ENCODE data around the gene CDK14.

Gene CDK14

DNA sequence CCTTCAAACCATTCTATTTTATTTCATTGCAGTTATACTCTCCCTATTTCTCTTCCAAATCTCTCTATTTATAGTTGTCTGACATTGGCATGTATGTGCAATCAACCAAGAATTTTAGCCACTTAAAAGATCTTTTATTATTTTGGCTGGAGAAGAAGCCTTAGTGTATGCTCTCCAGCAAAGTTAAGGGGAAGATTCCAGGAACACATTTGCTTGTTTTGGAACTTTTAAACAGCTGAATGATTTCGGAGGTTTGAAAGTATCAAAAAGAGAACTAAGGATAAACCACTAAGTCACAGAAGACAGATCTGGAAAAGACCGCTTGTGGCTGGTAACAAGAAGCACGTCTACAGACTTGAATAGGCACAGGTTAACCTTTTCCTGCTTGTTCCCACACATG, 485.9 kb downstream of the CDK14 start:
- no peaks in the 10 kb centered on the region for H3K27me3 Mint-ChIP-seq (ENCODE audit: low read depth)
- TF ChIP-seq, protein P1, sequence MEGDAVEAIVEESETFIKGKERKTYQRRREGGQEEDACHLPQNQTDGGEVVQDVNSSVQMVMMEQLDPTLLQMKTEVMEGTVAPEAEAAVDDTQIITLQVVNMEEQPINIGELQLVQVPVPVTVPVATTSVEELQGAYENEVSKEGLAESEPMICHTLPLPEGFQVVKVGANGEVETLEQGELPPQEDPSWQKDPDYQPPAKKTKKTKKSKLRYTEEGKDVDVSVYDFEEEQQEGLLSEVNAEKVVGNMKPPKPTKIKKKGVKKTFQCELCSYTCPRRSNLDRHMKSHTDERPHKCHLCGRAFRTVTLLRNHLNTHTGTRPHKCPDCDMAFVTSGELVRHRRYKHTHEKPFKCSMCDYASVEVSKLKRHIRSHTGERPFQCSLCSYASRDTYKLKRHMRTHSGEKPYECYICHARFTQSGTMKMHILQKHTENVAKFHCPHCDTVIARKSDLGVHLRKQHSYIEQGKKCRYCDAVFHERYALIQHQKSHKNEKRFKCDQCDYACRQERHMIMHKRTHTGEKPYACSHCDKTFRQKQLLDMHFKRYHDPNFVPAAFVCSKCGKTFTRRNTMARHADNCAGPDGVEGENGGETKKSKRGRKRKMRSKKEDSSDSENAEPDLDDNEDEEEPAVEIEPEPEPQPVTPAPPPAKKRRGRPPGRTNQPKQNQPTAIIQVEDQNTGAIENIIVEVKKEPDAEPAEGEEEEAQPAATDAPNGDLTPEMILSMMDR (IDR thresholded peaks at IDR 0.05; ENCODE audit: unreplicated experiment in 3 of 3), result no peak

DNA sequence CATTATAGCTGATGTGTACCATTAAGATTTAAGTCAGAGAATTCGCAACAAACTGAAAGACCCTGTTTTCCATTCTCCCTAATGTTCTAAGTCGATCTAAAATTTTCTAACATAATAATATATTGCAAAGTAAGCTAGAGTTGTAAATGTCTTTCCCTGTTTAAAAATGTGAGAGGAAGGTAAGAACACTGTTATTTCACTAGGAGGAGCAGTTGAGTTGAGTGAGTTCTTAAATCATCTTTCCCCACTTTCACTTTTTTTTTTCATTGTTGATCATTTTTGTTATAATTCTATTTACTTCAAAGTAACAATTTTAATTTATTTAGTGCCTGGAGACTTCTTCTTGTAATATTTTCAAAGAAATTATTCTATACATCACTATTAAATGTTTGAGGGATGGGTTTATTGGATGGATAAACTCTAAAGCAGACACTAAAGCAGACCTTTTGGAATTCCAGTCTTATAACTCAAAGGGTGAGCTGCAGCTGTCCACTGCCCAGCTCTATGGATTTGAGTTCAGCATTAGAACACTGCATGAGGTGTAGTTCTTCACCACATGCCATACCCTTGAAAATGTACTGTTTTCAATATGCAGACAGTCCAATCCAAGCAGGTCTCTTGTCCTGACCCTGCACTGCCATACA, 486.9 kb downstream of the CDK14 start:
- no peak overlapping the region for H3K4me3 Mint-ChIP-seq
- no peaks in the 10 kb centered on the region for H3K36me3 Mint-ChIP-seq (ENCODE audit: low read depth)
- H3K27me3 Mint-ChIP-seq (ENCODE audit: low read depth), result no peaks in the 10 kb centered on the region
- peak overlapping the region; percentile 28 to 60 (median 48) for H3K27ac Mint-ChIP-seq
- TF ChIP-seq, protein P1 (IDR thresholded peaks at IDR 0.05; ENCODE audit: unreplicated experiment in 3 of 3), result peak; percentile 55 to 75 (median 56)
- no peaks in the 10 kb centered on the region for H3K9me3 Mint-ChIP-seq
- H3K4me1 Mint-ChIP-seq, result peaks cover 41% of the 10 kb centered on the region

More for the DNA sequence above, 485.9 kb downstream of the CDK14 start:
- peaks cover 41% of the 10 kb centered on the region for H3K4me1 Mint-ChIP-seq
- peak overlapping the region in 1 of 3 experiments; percentile 2 for H3K4me3 Mint-ChIP-seq
- no peaks in the 10 kb centered on the region for H3K9me3 Mint-ChIP-seq
- H3K36me3 Mint-ChIP-seq (ENCODE audit: low read depth), result no peaks in the 10 kb centered on the region
- peak overlapping the region; percentile 24 to 61 (median 60) for H3K27ac Mint-ChIP-seq

DNA sequence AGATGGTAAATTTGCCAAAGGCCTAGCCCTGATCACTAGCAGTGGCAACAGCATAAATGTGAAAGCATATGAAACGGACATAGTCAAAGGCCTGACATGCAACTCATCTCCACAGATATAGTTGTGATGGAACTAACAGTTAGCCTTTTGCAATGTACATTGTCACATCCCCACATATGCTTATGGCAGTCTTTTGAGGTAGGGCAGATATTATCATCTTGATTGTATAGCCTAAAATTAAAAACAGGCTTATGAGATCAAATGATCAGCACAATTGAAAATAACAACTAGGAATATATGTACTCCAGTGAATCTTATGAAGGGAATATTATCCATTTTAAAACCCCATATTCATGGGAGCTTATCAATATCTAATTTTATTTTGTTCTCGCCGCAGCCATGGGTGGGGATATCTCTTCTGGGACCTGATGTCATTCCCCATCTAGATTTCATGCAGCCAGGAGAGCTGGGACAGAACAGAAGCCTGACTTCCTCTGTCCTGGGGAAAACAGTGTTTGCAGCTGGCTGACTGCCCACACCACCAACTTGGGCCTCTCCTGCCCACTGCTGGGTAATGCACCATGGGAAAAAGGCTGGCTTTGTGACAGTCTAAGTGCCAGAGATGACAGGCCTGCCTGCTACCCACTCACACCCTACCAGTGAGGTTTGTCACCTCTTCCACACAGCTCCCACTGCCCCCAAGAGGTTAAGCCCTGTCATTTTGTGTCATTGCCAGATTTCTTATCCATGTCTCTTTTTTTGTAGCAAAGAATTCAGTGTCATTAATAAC, 487.9 kb downstream of the CDK14 start:
- no peak overlapping the region for H3K4me3 Mint-ChIP-seq
- H3K36me3 Mint-ChIP-seq (ENCODE audit: low read depth), result no peaks in the 10 kb centered on the region
- H3K9me3 Mint-ChIP-seq, result no peaks in the 10 kb centered on the region
- peak overlapping the region in 2 of 3 experiments; percentile 58 to 60 for H3K27ac Mint-ChIP-seq
- no peaks in the 10 kb centered on the region for H3K27me3 Mint-ChIP-seq (ENCODE audit: low read depth)
- H3K4me1 Mint-ChIP-seq, result peaks cover 41% of the 10 kb centered on the region
- TF ChIP-seq, protein P1 (IDR thresholded peaks at IDR 0.05; ENCODE audit: unreplicated experiment in 3 of 3), result no peak

DNA sequence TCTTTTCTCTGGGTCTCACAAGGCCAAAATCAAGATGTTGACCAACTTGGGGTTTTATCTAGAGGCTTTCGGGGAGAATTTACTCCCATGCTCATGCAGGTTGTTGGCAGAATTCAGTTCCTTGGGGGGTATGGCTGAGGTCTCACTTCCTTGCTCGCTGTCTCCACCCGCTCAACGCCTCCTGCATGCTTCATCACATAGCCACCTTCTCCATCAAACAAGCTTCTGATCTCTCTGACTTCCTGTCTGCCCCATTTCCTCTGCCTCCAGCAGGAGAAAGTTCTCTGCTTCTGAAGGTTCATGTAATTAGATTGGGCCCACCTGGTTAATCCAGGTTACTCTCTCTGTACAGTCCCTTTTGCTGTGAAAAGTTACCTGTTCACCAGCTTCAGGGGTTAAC, 489.1 kb downstream of the CDK14 start:
- peaks cover 33% of the 10 kb centered on the region for H3K4me1 Mint-ChIP-seq
- H3K27me3 Mint-ChIP-seq (ENCODE audit: low read depth), result no peaks in the 10 kb centered on the region
- H3K4me3 Mint-ChIP-seq, result no peak overlapping the region
- no peaks in the 10 kb centered on the region for H3K9me3 Mint-ChIP-seq
- H3K27ac Mint-ChIP-seq, result no peak overlapping the region
- TF ChIP-seq, protein P1 (IDR thresholded peaks at IDR 0.05; ENCODE audit: unreplicated experiment in 3 of 3), result no peak
- H3K36me3 Mint-ChIP-seq (ENCODE audit: low read depth), result no peaks in the 10 kb centered on the region

DNA sequence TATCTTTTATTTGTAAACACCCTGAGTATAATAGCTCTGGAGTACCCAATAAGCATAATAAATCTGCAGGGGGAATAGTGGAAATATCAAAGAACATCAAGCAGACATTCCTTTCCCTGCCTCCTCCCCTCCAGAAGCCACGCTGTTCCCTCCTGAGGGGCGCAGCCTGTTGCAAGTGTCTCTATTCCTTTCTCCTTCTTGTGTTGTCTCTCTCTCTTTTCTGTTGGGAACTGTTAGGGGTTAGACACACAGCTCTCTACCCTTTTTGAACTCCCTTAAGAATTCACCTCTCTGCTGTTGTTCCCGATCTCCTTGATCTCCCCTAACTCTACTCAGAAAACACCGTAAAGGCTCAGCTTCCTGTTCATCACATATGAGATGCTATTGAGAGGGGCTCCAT, 490.1 kb downstream of the CDK14 start:
- Mint-ChIP-seq H3K27ac (peak overlapping the region in 1 of 3 experiments; percentile 28), H3K4me3 (no peak overlapping the region), H3K27me3 (ENCODE audit: low read depth) (no peaks in the 10 kb centered on the region), H3K36me3 (ENCODE audit: low read depth) (no peaks in the 10 kb centered on the region), H3K4me1 (peaks cover 33% of the 10 kb centered on the region), H3K9me3 (no peaks in the 10 kb centered on the region)
- TF ChIP-seq, protein P1 (IDR thresholded peaks at IDR 0.05; ENCODE audit: unreplicated experiment in 3 of 3), result no peak

Data from nephron (organoid).